AG10803 (cell line): ENCODE results near the gene KRTAP13-2.

ENCODE experiments used
- DNase-seq: peaks from one replicate; pipeline ENCODE4 v3.0.0; 2010; ENCODE audit warnings: low read depth
- H3K4me3 ChIP-seq: 2 replicates; pipeline ENCODE4 v1.5.1; 2011; ENCODE audit warnings: mild to moderate bottlenecking, low read length, control low read depth
- CTCF ChIP-seq: conservative IDR thresholded peaks from 2 replicates; pipeline ENCODE4 v1.5.1; 2011; ENCODE audit warnings: mild to moderate bottlenecking, low read length, control low read depth, inconsistent platforms

The KRTAP13-2 gene

GRCh38 chr21:30372139-30372770 is at the start of gene KRTAP13-2:
KRTAP13-2 (minus strand) TSS chr21:30372271; CDS start chr21:30372213, 58 bp downstream.
- no peak within 1 kb of the TSS for H3K4me3 ChIP-seq
- TF ChIP-seq CTCF, result no peak
- DNase-seq, result no peak

- no peak for DNase-seq
- H3K4me3 ChIP-seq, result no peak overlapping the region
- TF ChIP-seq CTCF, result no peak
Measured at GRCh38 chr21:30415993-30416392, 43.9 kb upstream of the KRTAP13-2 start.

- DNase-seq, result peak; percentile 22
- H3K4me3 ChIP-seq, result no peak overlapping the region
- peak; percentile 27; the same call in 1 of the 2 replicates for TF ChIP-seq CTCF
Measured at GRCh38 chr21:30408782-30409494, 36.9 kb upstream of the KRTAP13-2 start.

- DNase-seq, result no peak
- TF ChIP-seq CTCF, result no peak
- no peak within 1 kb of the TSS for H3K4me3 ChIP-seq
Measured at GRCh38 chr21:30395731-30396130, 23.7 kb upstream of the KRTAP13-2 start, which contains the start of gene KRTAP13-1. KRTAP13-1 (plus strand) TSS chr21:30396031; CDS start chr21:30396087, 56 bp downstream.

- no peak overlapping the region for H3K4me3 ChIP-seq
- DNase-seq, result no peak
- TF ChIP-seq CTCF, result no peak
Measured at GRCh38 chr21:30391492-30392025, 19.5 kb upstream of the KRTAP13-2 start.

GRCh38 chr21:30382201-30382600 is 10.1 kb upstream of the KRTAP13-2 start:
- TF ChIP-seq CTCF, result no peak
- no peak overlapping the region for H3K4me3 ChIP-seq
- no peak for DNase-seq
